Endothelial cell of umbilical vein (primary cell): ENCODE measurements around the gene NELL2. TPM values are rescaled to one million over a fixed set of nuclear protein-coding genes. Genes with fewer than 3 reads are reported as not detected.

ENCODE experiments used
- BruUV-seq: library from RNA; stranded (reverse); fragments of 400-500 nt; replicated peaks from 2 replicates; lab custom pipeline; 2021; lab: Mats Ljungman, UMichigan
- CTCF ChIA-PET: fragments of 300-600, 350-600 bp; sonication (Branson Sonifier 250); formaldehyde crosslinking; loops from one replicate; lab custom pipeline; 2021; ENCODE audit warnings: antibody characterized with exemption, inconsistent platforms; lab: Charles Lee
- POLR2A ChIA-PET: fragments of 300-600, 350-600 bp; sonication (Branson Sonifier 250); formaldehyde crosslinking; loops from one replicate; lab custom pipeline; 2021; ENCODE audit warnings: antibody characterized with exemption, inconsistent platforms; lab: Charles Lee
- DNase-seq: peaks from one replicate; pipeline ENCODE4 v3.0.0-alpha.2; 2011; ENCODE audit warnings: low read depth, low spot score
- FAIRE-seq: peaks from 2 replicates; lab custom pipeline; 2011; peaks lifted over from hg19 to GRCh38; lab: Jason Lieb, UNC
- H2AFZ ChIP-seq: 2 replicates; pipeline ENCODE4 v1.6.0; 2012; ENCODE audit warnings: low read depth, low read length, control low read depth, inconsistent platforms
- H3K27ac ChIP-seq: 2 replicates; pipeline ENCODE4 v1.5.1; 2011; ENCODE audit warnings: low read depth, mild to moderate bottlenecking, control low read depth, low read length, moderate library complexity; ENCODE audit not compliant: insufficient read depth
- H3K27me3 ChIP-seq, 2 experiments: 2 replicates each; pipeline versions ENCODE4 v1.6.0 to v1.6.1; 2011; ENCODE audit warnings: low read length in 2 of 2, mixed read lengths in 1 of 2; ENCODE audit not compliant: control insufficient read depth in 2 of 2, insufficient read depth in 2 of 2
- H3K36me3 ChIP-seq, 2 experiments: 2 replicates in 1 of 2; 3 replicates in 1 of 2; pipeline ENCODE4 v1.5.1; 2011; ENCODE audit warnings: low read length in 2 of 2, mild to moderate bottlenecking in 1 of 2, moderate library complexity in 1 of 2; ENCODE audit not compliant: control insufficient read depth in 2 of 2, insufficient read depth in 2 of 2; ENCODE audit errors: extremely low read depth in 1 of 2
- H3K4me1 ChIP-seq: 3 replicates; pipeline ENCODE4 v1.5.1; 2011; ENCODE audit warnings: mild to moderate bottlenecking, low read length; ENCODE audit not compliant: control insufficient read depth, insufficient read depth; ENCODE audit errors: extremely low read depth
- H3K4me2 ChIP-seq: 2 replicates; pipeline ENCODE4 v1.6.1; 2011; ENCODE audit warnings: low read length, control low read depth, mixed read lengths; ENCODE audit not compliant: insufficient read depth
- H3K4me3 ChIP-seq, 3 experiments: fragments of 200-600 bp in 1 of 3; sonication (generic), shearing (Covaris generic) in 1 of 3; replicated peaks in 1 of 3; 2 replicates each; pipeline ENCODE4 v1.5.1; 2011 to 2016; ENCODE audit warnings: control low read depth in 3 of 3, low read length in 3 of 3, mild to moderate bottlenecking in 2 of 3, inconsistent platforms in 1 of 3, low read depth in 1 of 3, moderate library complexity in 1 of 3; ENCODE audit not compliant: insufficient read depth in 1 of 3
- H3K79me2 ChIP-seq: 2 replicates; pipeline ENCODE4 v1.6.0; 2012; ENCODE audit warnings: low read length, inconsistent platforms; ENCODE audit not compliant: control insufficient read depth, insufficient read depth
- H3K9ac ChIP-seq: replicated peaks from 2 replicates; pipeline ENCODE3; 2011; ENCODE audit warnings: low read length, control low read depth; ENCODE audit not compliant: insufficient read depth; ENCODE audit errors: extremely low read depth
- H3K9me1 ChIP-seq: replicated peaks from 3 replicates; pipeline ENCODE4 v1.6.0; 2011; ENCODE audit warnings: mild to moderate bottlenecking, low read length; ENCODE audit not compliant: control insufficient read depth, insufficient read depth; ENCODE audit errors: extremely low read depth
- H3K9me3 ChIP-seq: replicated peaks from 2 replicates; pipeline ENCODE4 v1.5.1; 2012; ENCODE audit warnings: low read length, inconsistent platforms; ENCODE audit not compliant: control insufficient read depth, insufficient read depth
- H4K20me1 ChIP-seq: replicated peaks from 2 replicates; pipeline ENCODE3; 2011; ENCODE audit warnings: mild to moderate bottlenecking, low read length; ENCODE audit not compliant: control insufficient read depth, insufficient read depth; ENCODE audit errors: extremely low read depth
- EZH2 ChIP-seq: IDR thresholded peaks from 2 replicates; pipeline ENCODE4 v1.6.1; 2012; ENCODE audit warnings: borderline replicate concordance, low read depth, mild to moderate bottlenecking, moderate library complexity, low read length, inconsistent platforms; ENCODE audit not compliant: severe bottlenecking
- FOS ChIP-seq: IDR thresholded peaks from 2 replicates; pipeline ENCODE4 v1.6.1; 2011; ENCODE audit warnings: mild to moderate bottlenecking, low read length, moderate library complexity, borderline replicate concordance; ENCODE audit not compliant: insufficient read depth
- GATA2 ChIP-seq: IDR thresholded peaks from 2 replicates; pipeline ENCODE4 v1.7.0; 2011; ENCODE audit warnings: low read depth, mild to moderate bottlenecking, moderate library complexity, mixed read lengths, low read length; ENCODE audit not compliant: insufficient read length, insufficient read depth
- JUN ChIP-seq: IDR thresholded peaks from 2 replicates; pipeline ENCODE4 v1.6.1; 2011; ENCODE audit warnings: borderline replicate concordance, low read depth; ENCODE audit not compliant: insufficient read length, insufficient read depth
- MYC ChIP-seq: IDR thresholded peaks from one replicate; pipeline ENCODE4 v1.6.1; 2011; ENCODE audit warnings: mild to moderate bottlenecking, low read depth, low read length
- POLR2A ChIP-seq: IDR thresholded peaks from 2 replicates; pipeline ENCODE4 v1.6.1; 2012; ENCODE audit warnings: low read depth, mild to moderate bottlenecking, control low read depth, low read length
- POLR2AphosphoS5 ChIP-seq: IDR thresholded peaks from 2 replicates; pipeline ENCODE4 v1.6.1; 2012; ENCODE audit warnings: low read depth, mild to moderate bottlenecking, control low read depth, low read length, moderate library complexity; ENCODE audit not compliant: insufficient read depth
- dilution Hi-C: fragments of 300-500 bp; cut with MboI; formaldehyde crosslinking; loops from one replicate; pipeline ENCODE4 v1.15.0; 2019; ENCODE audit warnings: low sequenced_read_pairs; ENCODE audit not compliant: extremely low pct_ligation_motif_present
- intact Hi-C: fragments of 100-400 bp; cut with micrococcal nuclease; formaldehyde crosslinking; loops from one replicate; pipeline ENCODE4 v1.10.0; 2022
- polyA plus RNA-seq, 4 experiments: library from polyadenylated mRNA; depleted of rRNA in 3 of 4; stranded (reverse) in 3 of 4; unstranded in 1 of 4; fragments of >200 nt; gene quantifications; 2 replicates each; pipeline versions ENCODE4 v1.2.1 to v1.2.3, GENCODE V29; 2011 to 2012; ENCODE audit warnings: missing spikeins in 1 of 4
- total RNA-seq: library from RNA; stranded (reverse); gene quantifications from 2 replicates; pipeline ENCODE4 v1.2.3, GENCODE V29; 2021
- TF ChIP-seq, protein P1 (sequence below): IDR thresholded peaks from 2 replicates; pipeline ENCODE4 v1.6.1; 2011; ENCODE audit not compliant: insufficient read depth, insufficient read length
- TF ChIP-seq, protein P2 (sequence below), 2 donors: IDR thresholded peaks; 1 replicate in 1 of 2; 2 replicates in 1 of 2; pipeline ENCODE4 v1.5.1; 2011; ENCODE audit warnings: low read length in 2 of 2, mild to moderate bottlenecking in 2 of 2, moderate library complexity in 2 of 2, control low read depth in 1 of 2, inconsistent platforms in 1 of 2, low read depth in 1 of 2; ENCODE audit not compliant: insufficient read depth in 1 of 2; ENCODE audit errors: extremely low read depth in 1 of 2

Gene NELL2
- total and polyA plus RNA-seq, 2 donors (not counting 3 experiments of a cell fraction or from before 2014, with no cell fraction given) = 0.11 to 0.49 TPM

DNA sequence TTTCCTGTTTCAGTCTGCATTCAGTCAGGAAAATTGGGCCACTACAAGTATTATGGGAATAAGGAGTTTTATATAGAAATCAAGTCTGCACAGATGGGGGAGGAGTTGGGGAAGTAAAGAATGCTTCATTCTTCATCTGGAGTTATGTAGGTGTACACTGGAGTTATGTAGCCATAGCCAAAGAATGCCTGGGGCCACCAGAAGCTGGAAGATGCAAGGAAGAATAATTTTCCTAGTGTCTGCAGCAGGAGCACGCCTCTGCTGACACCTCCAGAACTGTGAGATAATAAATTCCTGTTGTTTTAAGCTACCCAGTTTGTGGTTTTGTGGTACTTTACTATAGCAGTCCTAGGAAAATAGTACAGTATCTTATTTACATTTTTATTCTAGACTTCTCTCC, 333.4 kb downstream of the NELL2 start:
- no peaks in the 10 kb centered on the region for H3K4me1 ChIP-seq
- H3K9ac ChIP-seq = no peak overlapping the region
- H3K4me3 ChIP-seq = no peak overlapping the region
- no peaks in the 10 kb centered on the region for H4K20me1 ChIP-seq
- intact Hi-C loops = no loop called here
- dilution Hi-C loops = no loop called here
- H3K4me2 ChIP-seq = no peak overlapping the region
- ChIA-PET POLR2A (no interaction called here), CTCF (no interaction called here)
- no peak for DNase-seq
- no peak overlapping the region for H2AFZ ChIP-seq
- BruUV-seq = no TSS peak
- no peaks in the 10 kb centered on the region for H3K36me3 ChIP-seq
- no peaks in the 10 kb centered on the region for H3K27me3 ChIP-seq
- H3K9me1 ChIP-seq = no peaks in the 10 kb centered on the region
- TF ChIP-seq POLR2AphosphoS5 (no peak), MYC (no peak), GATA2 (no peak), FOS (no peak), POLR2A (no peak)
- TF ChIP-seq, protein P1, sequence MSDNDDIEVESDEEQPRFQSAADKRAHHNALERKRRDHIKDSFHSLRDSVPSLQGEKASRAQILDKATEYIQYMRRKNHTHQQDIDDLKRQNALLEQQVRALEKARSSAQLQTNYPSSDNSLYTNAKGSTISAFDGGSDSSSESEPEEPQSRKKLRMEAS = no peak
- no peak overlapping the region for H3K27ac ChIP-seq
- FAIRE-seq = no peak
- no peaks in the 10 kb centered on the region for H3K79me2 ChIP-seq
- no peaks in the 10 kb centered on the region for H3K9me3 ChIP-seq

DNA sequence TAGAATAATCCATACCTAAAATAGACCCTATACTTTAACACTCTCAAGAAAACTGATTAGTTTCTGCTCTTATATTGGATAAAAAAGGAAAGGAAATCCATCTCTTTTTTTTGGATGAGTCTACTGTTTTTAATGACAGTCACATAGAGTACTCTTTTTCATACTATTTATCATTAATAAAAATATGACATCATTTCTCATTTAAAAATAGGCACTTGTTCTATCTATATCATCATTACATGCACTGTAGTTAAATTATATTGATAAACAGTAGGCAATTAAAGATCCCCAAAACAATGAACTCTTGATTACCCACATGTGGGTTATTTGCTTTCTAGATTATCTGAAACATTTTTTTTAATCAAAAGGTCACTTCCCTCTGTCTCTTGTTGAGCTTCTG, 338.8 kb downstream of the NELL2 start:
- dilution Hi-C loops (no loop called here), intact Hi-C loops (no loop called here)
- POLR2A ChIA-PET = no interaction called here
- Histone ChIP-seq H3K36me3 (no peaks in the 10 kb centered on the region), H3K9me3 (no peaks in the 10 kb centered on the region), H2AFZ (no peak overlapping the region), H3K27ac (no peak overlapping the region), H3K9me1 (no peaks in the 10 kb centered on the region), H3K27me3 (no peaks in the 10 kb centered on the region), H3K4me3 (no peak overlapping the region), H3K4me2 (no peak overlapping the region), H3K9ac (no peak overlapping the region), H3K79me2 (no peaks in the 10 kb centered on the region), H4K20me1 (no peaks in the 10 kb centered on the region), H3K4me1 (no peaks in the 10 kb centered on the region)
- DNase-seq (no peak), FAIRE-seq (no peak)
- TF ChIP-seq EZH2 = no peak
- TF ChIP-seq JUN = no peak
- TF ChIP-seq POLR2A = no peak
- no peak for TF ChIP-seq GATA2
- no peak for TF ChIP-seq MYC
- TF ChIP-seq, protein P2, sequence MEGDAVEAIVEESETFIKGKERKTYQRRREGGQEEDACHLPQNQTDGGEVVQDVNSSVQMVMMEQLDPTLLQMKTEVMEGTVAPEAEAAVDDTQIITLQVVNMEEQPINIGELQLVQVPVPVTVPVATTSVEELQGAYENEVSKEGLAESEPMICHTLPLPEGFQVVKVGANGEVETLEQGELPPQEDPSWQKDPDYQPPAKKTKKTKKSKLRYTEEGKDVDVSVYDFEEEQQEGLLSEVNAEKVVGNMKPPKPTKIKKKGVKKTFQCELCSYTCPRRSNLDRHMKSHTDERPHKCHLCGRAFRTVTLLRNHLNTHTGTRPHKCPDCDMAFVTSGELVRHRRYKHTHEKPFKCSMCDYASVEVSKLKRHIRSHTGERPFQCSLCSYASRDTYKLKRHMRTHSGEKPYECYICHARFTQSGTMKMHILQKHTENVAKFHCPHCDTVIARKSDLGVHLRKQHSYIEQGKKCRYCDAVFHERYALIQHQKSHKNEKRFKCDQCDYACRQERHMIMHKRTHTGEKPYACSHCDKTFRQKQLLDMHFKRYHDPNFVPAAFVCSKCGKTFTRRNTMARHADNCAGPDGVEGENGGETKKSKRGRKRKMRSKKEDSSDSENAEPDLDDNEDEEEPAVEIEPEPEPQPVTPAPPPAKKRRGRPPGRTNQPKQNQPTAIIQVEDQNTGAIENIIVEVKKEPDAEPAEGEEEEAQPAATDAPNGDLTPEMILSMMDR (IDR thresholded peaks at IDR 0.05; ENCODE audit: extremely low read depth in 1 of 2, insufficient read depth in 1 of 2, low read depth in 1 of 2, low read length in 2 of 2) = no peak
- TF ChIP-seq, protein P1 = no peak
- TF ChIP-seq FOS = no peak
- no peak for TF ChIP-seq POLR2AphosphoS5
- BruUV-seq = no TSS peak
- CTCF ChIA-PET = no interaction called here
